HG02981 (cell line): ENCODE results near the gene KIAA1958.
"Not testable (repeated sequence)": the region's sequence is repeated elsewhere in the genome, so short reads cannot be mapped to it uniquely, and the experiment has no call there.

Experiments
- ATAC-seq: cut with Tn5 transposase; IDR thresholded peaks from one replicate; pipeline ENCODE4 v1.9.1; 2021; ENCODE audit warnings: mild to moderate bottlenecking, moderate library complexity; ENCODE audit not compliant: unreplicated experiment

The KIAA1958 gene

GRCh38 chr9:112489039-112489546 is 2.5 kb downstream of the KIAA1958 start:
- ATAC-seq, result no peak

- ATAC-seq, result no peak
Observed at GRCh38 chr9:112489876-112490666, 3.4 kb downstream of the KIAA1958 start.

DNA sequence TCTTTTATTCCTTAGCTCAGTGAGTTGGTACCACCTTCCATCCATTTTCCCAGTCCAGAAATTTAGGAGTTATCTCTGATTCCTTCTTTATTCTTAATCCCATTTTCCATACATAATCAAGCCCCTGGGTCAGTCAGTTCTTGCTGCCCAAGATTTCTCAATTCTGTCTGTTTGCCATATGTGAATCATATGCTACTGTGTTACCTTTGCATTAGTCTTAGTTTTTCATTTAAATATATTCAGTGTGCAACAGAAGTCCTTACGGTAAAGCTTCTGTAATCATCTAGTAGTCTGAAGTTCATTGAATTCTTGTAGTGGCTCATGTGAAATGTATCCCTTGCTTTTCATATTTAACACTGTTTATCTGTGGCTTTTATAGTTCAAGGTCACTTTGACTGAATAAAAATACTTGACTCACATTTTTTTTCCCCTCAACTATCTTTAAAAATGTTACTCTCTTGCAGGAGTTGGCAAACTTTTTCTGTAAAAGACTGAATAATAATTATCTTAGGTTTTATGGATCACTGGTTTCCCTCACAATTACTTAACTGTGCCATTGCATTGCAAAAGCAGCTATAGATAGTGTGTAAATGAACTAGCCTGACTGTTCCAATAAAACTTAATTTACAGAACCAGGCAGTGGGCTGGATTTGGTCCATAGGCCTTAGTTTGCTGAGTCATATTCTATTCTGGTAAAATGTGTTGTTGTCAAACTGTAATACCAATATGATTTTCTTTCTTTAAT is 6.9 kb downstream of the KIAA1958 start:
- no peak for ATAC-seq

DNA sequence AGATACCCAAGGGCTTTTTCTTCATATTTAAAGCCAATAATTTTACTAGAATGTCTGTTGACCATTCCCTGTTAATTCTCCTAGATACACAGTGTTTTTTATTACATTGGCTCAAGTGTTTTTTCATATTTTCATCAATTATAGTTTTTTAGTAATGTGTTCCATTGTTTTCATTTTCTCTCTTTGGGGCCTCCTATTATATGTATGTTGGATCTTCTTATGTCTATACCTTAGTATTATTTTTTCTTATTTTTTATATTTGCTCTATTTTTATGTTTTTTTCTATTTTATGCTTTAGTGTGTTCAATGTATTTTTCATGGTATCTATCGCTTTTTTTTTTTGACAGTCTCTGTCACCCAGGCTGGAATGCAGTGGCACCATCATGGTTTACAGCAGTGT is 7.5 kb downstream of the KIAA1958 start:
- no peak for ATAC-seq

- no peak for ATAC-seq
Observed at GRCh38 chr9:112495614-112496013, 9.0 kb downstream of the KIAA1958 start.

GRCh38 chr9:112496074-112496722 is 9.6 kb downstream of the KIAA1958 start:
- no peak for ATAC-seq

- no peak for ATAC-seq
Observed at GRCh38 chr9:112500842-112501241, 14.2 kb downstream of the KIAA1958 start.

- ATAC-seq, result no peak
Observed at GRCh38 chr9:112501287-112501686, 14.7 kb downstream of the KIAA1958 start.

DNA sequence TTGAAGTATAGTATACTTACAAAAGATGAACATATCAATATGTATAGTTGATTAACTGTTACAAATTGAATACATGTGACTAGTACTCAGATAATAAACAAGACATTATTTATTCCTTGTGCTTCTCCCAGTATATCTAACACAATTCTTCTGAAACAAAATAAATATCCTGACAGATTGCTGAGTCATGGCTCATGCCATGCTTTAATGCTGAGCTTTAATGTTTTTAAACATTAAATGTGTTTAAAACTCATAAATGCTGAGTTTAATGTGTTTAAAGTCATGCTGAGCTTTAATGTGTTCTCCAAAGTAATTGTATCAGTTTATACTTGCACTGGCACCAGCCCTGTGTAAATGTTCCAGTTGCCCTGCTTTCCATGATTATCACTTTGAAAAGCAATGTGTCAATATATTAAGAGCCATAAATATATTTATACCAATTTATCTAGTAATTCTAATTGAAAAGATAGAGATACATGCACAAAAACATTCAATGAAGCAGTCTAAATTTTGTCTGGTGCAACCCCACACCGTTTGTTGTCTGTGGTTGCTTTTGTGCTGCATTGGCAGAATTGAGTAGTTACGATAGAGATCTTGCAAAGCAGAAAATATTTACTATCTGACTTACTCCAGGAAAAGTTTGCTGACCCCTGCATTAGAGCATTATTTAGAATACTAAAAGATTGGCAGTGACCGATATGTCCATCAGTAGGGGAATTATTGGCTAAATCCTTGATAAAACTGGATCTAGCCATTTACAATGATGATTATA is 15.7 kb downstream of the KIAA1958 start:
- ATAC-seq, result no peak

GRCh38 chr9:112503170-112503569 is 16.5 kb downstream of the KIAA1958 start:
- no peak for ATAC-seq

DNA sequence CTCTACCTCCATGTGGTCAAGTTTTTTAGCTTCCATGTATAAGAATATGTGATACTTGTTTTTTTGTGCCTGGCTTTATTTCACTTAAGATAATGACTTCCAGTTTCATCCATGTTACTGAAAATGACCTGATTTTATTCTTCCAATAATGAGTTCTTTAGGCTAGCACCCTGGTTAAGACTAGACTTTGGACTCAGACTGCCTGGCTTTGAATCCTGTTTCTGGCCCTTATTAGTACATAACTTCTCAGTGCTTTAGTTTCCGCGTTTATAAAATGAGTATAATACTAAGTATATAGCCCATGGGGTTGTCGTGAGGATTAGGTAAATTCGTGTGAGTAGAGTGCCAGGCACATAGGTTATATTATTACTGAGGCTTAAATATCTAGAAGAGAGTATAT is 18.5 kb downstream of the KIAA1958 start:
- ATAC-seq, result no peak

DNA sequence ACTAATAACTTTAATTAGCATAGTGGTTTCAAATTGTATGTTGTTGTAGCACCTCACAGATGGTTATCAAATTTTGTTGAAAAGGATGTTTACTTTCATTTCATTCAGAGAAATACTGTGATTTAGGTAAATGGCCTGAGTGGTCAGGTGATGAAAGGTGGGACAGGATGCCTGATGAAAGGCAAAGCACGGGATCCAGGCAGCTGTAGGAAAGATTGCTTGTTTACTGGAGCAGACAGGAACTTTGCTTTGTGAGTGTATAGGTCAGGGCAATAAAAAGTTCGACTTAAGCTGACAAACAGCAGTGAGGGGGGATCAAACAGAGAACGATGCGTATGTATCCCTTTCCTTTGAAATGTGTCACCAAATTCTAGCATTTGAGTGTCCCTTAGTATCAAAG is 19.0 kb downstream of the KIAA1958 start:
- ATAC-seq, result no peak

GRCh38 chr9:112506571-112506970 is 19.9 kb downstream of the KIAA1958 start:
- ATAC-seq, result no peak

DNA sequence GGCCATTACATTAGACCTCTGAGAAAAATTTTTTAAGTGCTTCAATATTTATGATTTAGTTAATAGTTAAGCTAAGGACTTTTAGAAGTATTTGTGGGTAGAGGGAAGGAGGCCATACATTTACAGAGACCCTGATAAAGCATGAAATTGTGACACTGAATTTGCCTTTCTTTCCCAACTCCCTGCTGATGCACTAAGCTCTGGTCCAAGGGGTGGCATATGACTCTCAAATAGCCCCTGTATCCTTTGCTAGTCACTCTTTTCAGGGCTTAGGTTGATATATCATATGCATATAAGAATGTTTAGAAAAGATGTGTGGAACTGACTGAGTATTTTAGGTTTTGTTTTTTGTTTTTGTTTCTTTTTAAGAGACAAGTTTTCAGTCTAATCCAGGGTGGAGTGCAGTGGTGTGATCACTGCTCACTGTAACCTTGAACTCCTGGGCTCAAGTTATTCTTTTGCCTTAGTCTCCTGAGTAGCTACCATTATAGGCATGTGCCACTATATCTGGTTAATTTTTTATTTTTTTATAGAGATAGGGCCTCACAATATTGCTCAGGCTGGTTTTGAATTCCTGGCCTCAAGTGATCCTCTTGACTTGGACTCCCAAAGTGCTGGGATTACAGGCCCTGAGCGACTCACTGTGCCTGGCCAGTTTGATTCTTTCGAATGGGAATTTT is 20.5 kb downstream of the KIAA1958 start:
- ATAC-seq, result no peak

DNA sequence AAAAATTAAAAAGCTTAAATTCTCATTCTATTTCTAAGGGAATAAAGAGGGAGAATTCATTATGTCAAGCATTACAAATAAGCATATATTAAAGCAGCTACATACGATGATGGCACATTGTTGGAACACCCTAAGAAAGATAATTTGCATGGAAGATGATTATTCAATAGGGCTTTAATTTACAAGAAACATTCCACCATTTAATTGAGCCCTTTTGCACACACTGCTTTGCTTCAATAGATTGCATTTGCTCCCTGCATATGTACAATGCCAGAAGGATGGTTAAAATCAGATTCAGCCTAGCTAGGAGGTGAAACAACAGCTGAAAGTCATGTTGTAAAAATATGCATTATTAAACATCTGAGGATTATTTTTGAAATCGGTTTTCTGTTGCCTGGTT is 21.8 kb downstream of the KIAA1958 start:
- ATAC-seq, result no peak

DNA sequence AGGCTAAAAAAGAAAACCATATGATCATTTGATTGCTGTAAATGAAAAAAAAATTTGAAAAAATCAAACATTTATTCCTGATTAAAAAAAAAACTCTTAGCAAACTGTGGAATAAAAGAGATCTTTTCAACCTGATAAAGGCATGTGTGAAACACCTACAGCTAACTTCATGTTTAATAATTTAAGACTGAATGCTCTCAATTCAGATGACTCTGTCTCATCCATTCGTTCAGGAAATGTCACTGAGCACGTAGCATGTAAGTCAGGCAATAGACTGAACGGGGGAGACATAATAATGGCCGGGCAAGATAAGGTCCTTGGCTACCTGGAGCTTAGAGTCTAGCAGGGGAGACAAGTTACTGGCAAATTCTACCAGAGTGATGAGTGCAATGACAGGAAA is 25.8 kb downstream of the KIAA1958 start:
- ATAC-seq, result not testable (repeated sequence)

- ATAC-seq, result no peak
Observed at GRCh38 chr9:112516769-112517168, 30.1 kb downstream of the KIAA1958 start.

DNA sequence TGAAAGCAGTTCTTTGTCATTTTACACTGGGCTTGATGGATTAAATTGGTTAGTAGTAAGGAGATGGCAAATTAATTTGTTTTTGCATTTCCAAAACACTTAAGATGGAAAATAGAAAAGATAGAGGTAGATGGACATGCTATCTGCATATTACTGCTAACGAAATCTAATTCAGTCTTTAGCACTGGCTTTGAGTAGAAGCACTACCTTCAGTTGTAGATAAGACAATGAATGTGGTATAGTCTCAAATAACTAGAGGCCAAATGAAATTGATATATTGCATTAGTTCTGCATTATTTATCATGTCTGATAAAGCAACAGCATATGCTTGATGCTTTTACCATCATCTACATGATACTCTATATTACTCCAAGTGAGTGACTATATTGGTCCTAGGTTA is 33.4 kb downstream of the KIAA1958 start:
- ATAC-seq, result no peak

DNA sequence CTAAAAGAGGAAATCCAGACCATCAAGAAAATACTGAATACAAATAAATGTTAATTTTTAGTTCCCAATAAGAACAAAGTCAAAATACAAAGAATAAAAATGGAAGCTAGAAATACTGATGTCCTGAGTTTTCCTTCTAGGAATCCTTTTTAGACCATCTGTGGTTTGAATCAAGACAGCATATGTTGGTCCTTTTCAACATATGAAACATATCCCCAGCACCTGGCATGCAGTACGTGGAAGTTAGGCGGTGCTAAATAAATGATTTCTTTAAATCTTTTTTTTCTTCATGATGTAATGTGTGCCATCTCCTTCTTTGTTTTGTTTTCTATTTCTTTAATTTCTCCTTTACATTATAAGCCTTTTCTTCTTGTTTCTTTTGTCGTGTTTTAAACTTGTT is 34.0 kb downstream of the KIAA1958 start:
- no peak for ATAC-seq

DNA sequence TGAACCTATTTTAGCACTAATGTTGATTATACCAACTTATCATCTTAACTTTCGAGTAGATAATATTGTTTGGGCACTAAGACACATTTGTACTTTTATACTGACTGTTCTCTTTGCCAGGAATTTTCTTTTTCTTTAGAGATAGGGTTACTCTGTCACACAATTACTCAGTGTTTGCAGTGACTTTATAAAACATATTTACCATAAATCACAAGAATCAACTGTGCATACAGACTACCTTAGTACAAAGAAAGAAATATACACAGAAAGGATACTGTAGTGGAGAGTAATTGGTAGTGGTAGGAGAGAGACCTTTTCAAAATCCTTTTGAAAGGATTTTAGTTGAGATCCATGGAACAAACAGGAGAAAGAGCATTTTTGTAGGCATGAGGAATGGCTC is 40.3 kb downstream of the KIAA1958 start:
- ATAC-seq, result no peak
